Thyroid gland (tissue), 4 donors: ENCODE measurements around the gene GRID2IP.

Source experiments
- POLR2A ChIP-seq, 2 donors: fragments of 450-650 bp; IDR thresholded peaks; one replicate each; pipeline ENCODE4 v1.6.1; 2017; ENCODE audit warnings: antibody characterized with exemption in 2 of 2, mild to moderate bottlenecking in 2 of 2, moderate library complexity in 1 of 2
- TF ChIP-seq, protein P1 (sequence below), 6 experiments: fragments of 200-600 bp in 3 of 6; fragments of 450-650 bp in 3 of 6; sonication (generic) in 3 of 6; IDR thresholded peaks; one replicate each; pipeline ENCODE4 v1.5.1; 2016 to 2019; ENCODE audit warnings: antibody characterized with exemption in 6 of 6, mild to moderate bottlenecking in 2 of 6, inconsistent platforms in 1 of 6, moderate library complexity in 1 of 6

DNA sequence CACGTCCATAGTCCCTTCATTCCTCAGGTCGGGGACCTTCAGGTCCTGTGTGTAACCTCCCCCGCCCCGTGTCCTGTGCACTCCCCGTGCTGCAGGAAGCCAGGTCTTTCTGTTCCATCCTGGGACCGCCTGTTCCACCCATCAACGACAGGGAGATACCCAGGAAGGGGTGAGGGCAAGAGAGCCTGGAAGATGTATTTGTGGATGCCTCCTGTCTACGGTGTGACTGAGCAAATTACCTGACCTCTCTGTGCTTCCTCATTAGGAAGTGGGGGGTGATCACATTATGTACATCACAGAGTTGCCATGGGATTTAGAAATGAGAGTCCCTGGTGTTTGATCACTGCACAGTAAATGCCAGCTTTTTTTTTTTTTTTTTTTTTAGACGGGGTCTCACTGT, 46.3 kb downstream of the GRID2IP start:
- TF ChIP-seq, protein P1, sequence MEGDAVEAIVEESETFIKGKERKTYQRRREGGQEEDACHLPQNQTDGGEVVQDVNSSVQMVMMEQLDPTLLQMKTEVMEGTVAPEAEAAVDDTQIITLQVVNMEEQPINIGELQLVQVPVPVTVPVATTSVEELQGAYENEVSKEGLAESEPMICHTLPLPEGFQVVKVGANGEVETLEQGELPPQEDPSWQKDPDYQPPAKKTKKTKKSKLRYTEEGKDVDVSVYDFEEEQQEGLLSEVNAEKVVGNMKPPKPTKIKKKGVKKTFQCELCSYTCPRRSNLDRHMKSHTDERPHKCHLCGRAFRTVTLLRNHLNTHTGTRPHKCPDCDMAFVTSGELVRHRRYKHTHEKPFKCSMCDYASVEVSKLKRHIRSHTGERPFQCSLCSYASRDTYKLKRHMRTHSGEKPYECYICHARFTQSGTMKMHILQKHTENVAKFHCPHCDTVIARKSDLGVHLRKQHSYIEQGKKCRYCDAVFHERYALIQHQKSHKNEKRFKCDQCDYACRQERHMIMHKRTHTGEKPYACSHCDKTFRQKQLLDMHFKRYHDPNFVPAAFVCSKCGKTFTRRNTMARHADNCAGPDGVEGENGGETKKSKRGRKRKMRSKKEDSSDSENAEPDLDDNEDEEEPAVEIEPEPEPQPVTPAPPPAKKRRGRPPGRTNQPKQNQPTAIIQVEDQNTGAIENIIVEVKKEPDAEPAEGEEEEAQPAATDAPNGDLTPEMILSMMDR (IDR thresholded peaks at IDR 0.05): no peak
- no peak for TF ChIP-seq POLR2A (IDR thresholded peaks at IDR 0.05)
